ENCODE measurements around the gene CLASP1. TPM values are rescaled to one million over a fixed set of nuclear protein-coding genes. Genes with fewer than 3 reads are reported as not detected.

The CLASP1 gene
- total RNA-seq, 1 experiment from 2014 or later: 45.9 TPM

DNA sequence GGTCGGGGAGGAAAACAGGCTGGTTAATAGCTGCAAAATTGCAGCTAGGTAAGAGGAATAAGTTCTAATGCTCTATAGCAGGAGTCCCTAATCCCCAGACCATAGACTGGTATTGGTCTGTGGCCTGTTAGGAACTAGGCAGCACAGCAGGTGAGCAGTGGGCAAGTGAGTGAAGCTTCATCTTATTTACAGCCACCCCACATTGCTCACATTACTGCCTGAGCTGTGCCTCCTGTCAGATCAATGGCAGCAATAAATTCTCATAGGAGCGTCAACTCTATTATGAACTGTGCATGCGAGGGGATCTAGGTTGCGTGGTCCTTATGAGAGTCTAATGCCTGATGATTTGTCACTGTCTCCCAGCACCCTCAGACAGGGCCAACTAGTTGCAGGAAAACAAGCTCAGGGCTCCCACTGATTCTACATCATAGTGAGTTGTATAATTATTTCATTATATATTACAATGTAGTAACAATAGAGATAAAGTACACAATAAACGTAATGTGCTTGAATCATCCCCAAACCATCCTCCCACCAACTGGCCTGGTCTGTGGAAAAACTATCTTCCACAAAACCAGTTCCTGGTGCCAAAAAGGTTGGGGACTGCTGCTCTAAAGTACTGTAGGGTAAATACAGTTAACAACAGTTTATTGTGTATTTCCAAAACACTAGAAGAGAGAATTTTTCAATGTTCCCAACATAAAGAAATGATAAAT lies 272.6 kb downstream of the CLASP1 start:
- H3K18ac ChIP-seq (ENCODE audit: insufficient read length, low read depth, low read length): no peak overlapping the region
- H3K23ac ChIP-seq (ENCODE audit: insufficient read length, low read depth, low read length): no peak overlapping the region
- no peaks in the 10 kb centered on the region for H3K23me2 ChIP-seq (ENCODE audit: insufficient read length, low read depth, low read length, poor library complexity, severe bottlenecking)
- no peaks in the 10 kb centered on the region for H3K27me3 Mint-ChIP-seq (ENCODE audit: low read depth)
- H2BK15ac ChIP-seq (ENCODE audit: low read depth, low read length): no peak overlapping the region
- no peaks in the 10 kb centered on the region for H3K27me3 ChIP-seq (ENCODE audit: insufficient read depth, low read length)
- H3K36me3 Mint-ChIP-seq (ENCODE audit: insufficient read depth in 1 of 3, low read depth in 3 of 3): peaks cover 37 to 69% (median 52%) of the 10 kb centered on the region in 3 experiments
- no peak overlapping the region for H2BK5ac ChIP-seq (ENCODE audit: insufficient read length, low read length)
- no peak overlapping the region for H3K14ac ChIP-seq (ENCODE audit: insufficient read depth, low read length)
- no peak overlapping the region for H4K8ac ChIP-seq (replicated peaks; ENCODE audit: insufficient read length, low read depth, low read length)
- no peaks in the 10 kb centered on the region for H3K79me2 ChIP-seq (ENCODE audit: insufficient read depth, low read length)
- H2BK120ac ChIP-seq (ENCODE audit: low read depth, low read length, poor library complexity, severe bottlenecking): no peak overlapping the region
- no peak overlapping the region for H2BK20ac ChIP-seq (ENCODE audit: low read depth, low read length, poor library complexity, severe bottlenecking)
- H3K9me3 Mint-ChIP-seq: no peaks in the 10 kb centered on the region
- H3T11ph ChIP-seq (ENCODE audit: low read length): no peak overlapping the region
- no peak overlapping the region for H3K56ac ChIP-seq (ENCODE audit: insufficient read length, low read depth, low read length)
- no peak overlapping the region for H4K91ac ChIP-seq (ENCODE audit: insufficient read length, low read depth, low read length)
- no peak overlapping the region for H3K4me2 ChIP-seq (ENCODE audit: insufficient read depth, insufficient read length, low read length)
- DNase-seq: no peak
- no peak overlapping the region for H3K9ac ChIP-seq (ENCODE audit: extremely low read depth, insufficient read length, low read length)
- TF ChIP-seq, protein P1, sequence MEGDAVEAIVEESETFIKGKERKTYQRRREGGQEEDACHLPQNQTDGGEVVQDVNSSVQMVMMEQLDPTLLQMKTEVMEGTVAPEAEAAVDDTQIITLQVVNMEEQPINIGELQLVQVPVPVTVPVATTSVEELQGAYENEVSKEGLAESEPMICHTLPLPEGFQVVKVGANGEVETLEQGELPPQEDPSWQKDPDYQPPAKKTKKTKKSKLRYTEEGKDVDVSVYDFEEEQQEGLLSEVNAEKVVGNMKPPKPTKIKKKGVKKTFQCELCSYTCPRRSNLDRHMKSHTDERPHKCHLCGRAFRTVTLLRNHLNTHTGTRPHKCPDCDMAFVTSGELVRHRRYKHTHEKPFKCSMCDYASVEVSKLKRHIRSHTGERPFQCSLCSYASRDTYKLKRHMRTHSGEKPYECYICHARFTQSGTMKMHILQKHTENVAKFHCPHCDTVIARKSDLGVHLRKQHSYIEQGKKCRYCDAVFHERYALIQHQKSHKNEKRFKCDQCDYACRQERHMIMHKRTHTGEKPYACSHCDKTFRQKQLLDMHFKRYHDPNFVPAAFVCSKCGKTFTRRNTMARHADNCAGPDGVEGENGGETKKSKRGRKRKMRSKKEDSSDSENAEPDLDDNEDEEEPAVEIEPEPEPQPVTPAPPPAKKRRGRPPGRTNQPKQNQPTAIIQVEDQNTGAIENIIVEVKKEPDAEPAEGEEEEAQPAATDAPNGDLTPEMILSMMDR (conservative IDR thresholded peaks at IDR 0.05): no peak
- no peak overlapping the region for H3K27ac ChIP-seq (ENCODE audit: insufficient read length, low read depth, low read length)
- no peak overlapping the region for H2BK12ac ChIP-seq (ENCODE audit: insufficient read length, low read depth, low read length)
- WGBS (ENCODE audit: extremely low coverage, insufficient read length, low lambda C conversion rate): no CpG with 5 or more reads among the region's 5 CpGs
- H3K4me3 Mint-ChIP-seq: no peak overlapping the region
- H3K4me1 ChIP-seq (ENCODE audit: insufficient read depth, low read length): no peaks in the 10 kb centered on the region
- no peak overlapping the region for H4K5ac ChIP-seq (ENCODE audit: insufficient read length, low read depth, low read length)
- H3K9me3 ChIP-seq (ENCODE audit: control insufficient read depth, low read depth, low read length): no peaks in the 10 kb centered on the region
- H2AK5ac ChIP-seq (ENCODE audit: insufficient read length, low read length): no peak overlapping the region
- H3K4me1 Mint-ChIP-seq: no peaks in the 10 kb centered on the region
- no peak overlapping the region for H3K27ac Mint-ChIP-seq
- H3K4ac ChIP-seq (ENCODE audit: low read depth, low read length): no peak overlapping the region
- H2AFZ ChIP-seq (ENCODE audit: low read length): no peak overlapping the region
- no peaks in the 10 kb centered on the region for H3K79me1 ChIP-seq (ENCODE audit: insufficient read depth, low read depth, low read length, poor library complexity, severe bottlenecking)
- no peaks in the 10 kb centered on the region for H4K20me1 ChIP-seq (ENCODE audit: control insufficient read depth, insufficient read depth, insufficient read length)

Data from H9 (cell line).